ENCODE results near the gene LRRC49. TPM values are rescaled to one million over a fixed set of nuclear protein-coding genes. Genes with fewer than 3 reads are reported as not detected.
"Not testable (repeated sequence)": the region's sequence is repeated elsewhere in the genome, so short reads cannot be mapped to it uniquely, and the experiment has no call there.

The LRRC49 gene
- total and polyA plus RNA-seq, 11 donors: 13.3 to 123 (median 60.3) TPM

- Histone ChIP-seq H3K9me3 (no peaks in the 10 kb centered on the region), H3K27ac (no peak overlapping the region), H3K36me3 (no peaks in the 10 kb centered on the region), H3K4me3 (no peak overlapping the region), H3K27me3 (no peaks in the 10 kb centered on the region), H3K4me1 (peaks cover 0 to 4% (median 0%) of the 10 kb centered on the region in 12 donors)
- DNase-seq (no peak), ATAC-seq (no peak)
- no peak for TF ChIP-seq CTCF (IDR thresholded peaks at IDR 0.05)
- TF ChIP-seq POLR2A (IDR thresholded peaks at IDR 0.05): no peak
- 83 to 87% (median 84%) methylated on average over 2 of the region's 2 CpGs for WGBS, 4 donors
- intact Hi-C loops (cut with DNase I): no loop called here
These were observed 30.9 kb downstream of the LRRC49 start for GRCh38 chr15:70923311-70924080.

DNA sequence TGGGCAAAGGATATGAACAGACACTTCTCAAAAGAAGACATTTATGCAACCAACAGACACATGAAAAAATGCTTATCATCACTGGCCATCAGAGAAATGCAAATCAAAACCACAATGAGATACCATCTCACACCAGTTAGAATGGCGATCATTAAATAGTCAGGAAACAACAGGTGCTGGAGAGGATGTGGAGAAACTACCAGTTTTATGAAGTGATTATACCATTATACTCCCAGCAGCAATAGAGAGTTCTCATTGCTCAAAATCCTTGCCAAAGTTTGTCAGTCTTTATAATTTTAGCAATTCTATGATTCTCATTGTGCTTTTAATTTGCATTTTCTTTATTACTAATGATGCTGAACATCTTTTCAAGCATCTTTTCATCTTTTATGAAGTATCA, 34.3 kb downstream of the LRRC49 start:
- ATAC-seq; DNase-seq; intact Hi-C loops (cut with DNase I); H3K27ac ChIP-seq; H3K36me3 ChIP-seq; H3K9me3 ChIP-seq; H3K4me1 ChIP-seq; H3K4me3 ChIP-seq; H3K27me3 ChIP-seq: not testable (repeated sequence)
- WGBS, 4 donors: 79 to 91% (median 84%) methylated on average over 1 of the region's 1 CpG

GRCh38 chr15:70931821-70932220, 39.2 kb downstream of the LRRC49 start:
- no peak overlapping the region for H3K4me3 ChIP-seq
- TF ChIP-seq CTCF (IDR thresholded peaks at IDR 0.05) (no peak), POLR2A (IDR thresholded peaks at IDR 0.05) (no peak)

GRCh38 chr15:70932397-70932796, 39.8 kb downstream of the LRRC49 start:
- H3K4me1 ChIP-seq: peaks cover 0 to 7% (median 2%) of the 10 kb centered on the region in 12 donors
- intact Hi-C loops (cut with DNase I): no loop called here
- H3K4me3 ChIP-seq: no peak overlapping the region
- no peaks in the 10 kb centered on the region for H3K27me3 ChIP-seq
- WGBS, 4 donors: 57 to 61% (median 59%) methylated on average over 2 of the region's 2 CpGs
- H3K27ac ChIP-seq: no peak overlapping the region
- no peaks in the 10 kb centered on the region for H3K9me3 ChIP-seq
- TF ChIP-seq CTCF (IDR thresholded peaks at IDR 0.05) (no peak), POLR2A (IDR thresholded peaks at IDR 0.05) (no peak)
- DNase-seq: no peak
- ATAC-seq: no peak
- no peaks in the 10 kb centered on the region for H3K36me3 ChIP-seq

More at GRCh38 chr15:70931821-70932220, 39.2 kb downstream of the LRRC49 start:
- no peaks in the 10 kb centered on the region for H3K9me3 ChIP-seq
- H3K27ac ChIP-seq: no peak overlapping the region
- no peaks in the 10 kb centered on the region for H3K36me3 ChIP-seq
- H3K4me1 ChIP-seq: peaks cover 0 to 7% (median 2%) of the 10 kb centered on the region in 12 donors
- intact Hi-C loops (cut with DNase I): no loop called here
- DNase-seq (no peak), ATAC-seq (no peak)
- H3K27me3 ChIP-seq: no peaks in the 10 kb centered on the region

DNA sequence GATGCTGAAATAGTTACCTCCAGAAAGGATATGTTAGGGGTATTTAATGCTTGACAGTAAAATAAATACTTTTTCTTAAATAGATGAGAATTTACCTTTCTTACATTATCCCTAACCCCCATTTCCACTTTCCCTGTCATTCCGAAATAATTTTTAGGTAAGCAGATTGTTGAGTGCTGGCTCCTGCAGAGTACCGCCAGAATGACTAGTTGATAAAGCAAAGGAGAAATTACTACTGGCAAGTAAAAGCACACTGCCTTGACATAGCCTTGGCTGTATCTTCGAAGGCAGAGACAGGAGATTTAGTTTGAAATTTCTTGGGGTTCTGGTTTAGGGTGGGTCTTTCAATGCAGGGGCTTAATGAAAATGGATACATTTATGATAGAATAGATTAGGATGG, 40.8 kb downstream of the LRRC49 start:
- Histone ChIP-seq H3K4me3 (no peak overlapping the region), H3K27ac (no peak overlapping the region), H3K4me1 (peaks cover 0 to 7% (median 2%) of the 10 kb centered on the region in 12 donors), H3K9me3 (no peaks in the 10 kb centered on the region), H3K36me3 (no peaks in the 10 kb centered on the region), H3K27me3 (no peaks in the 10 kb centered on the region)
- DNase-seq (no peak), ATAC-seq (no peak)
- TF ChIP-seq CTCF (IDR thresholded peaks at IDR 0.05) (no peak), POLR2A (IDR thresholded peaks at IDR 0.05) (no peak)
- intact Hi-C loops (cut with DNase I): no loop called here
- 63 to 72% (median 69%) methylated on average over 3 of the region's 3 CpGs for WGBS, 4 donors

Measured in heart left ventricle (tissue), 16 donors.